ENCODE results near the gene NFATC4. TPM values are rescaled to one million over a fixed set of nuclear protein-coding genes. Genes with fewer than 3 reads are reported as not detected.
"Not testable (repeated sequence)": the region's sequence is repeated elsewhere in the genome, so short reads cannot be mapped to it uniquely, and the experiment has no call there.

The NFATC4 gene
- total RNA-seq, 1 experiment from 2014 or later, result 60.7 TPM

DNA sequence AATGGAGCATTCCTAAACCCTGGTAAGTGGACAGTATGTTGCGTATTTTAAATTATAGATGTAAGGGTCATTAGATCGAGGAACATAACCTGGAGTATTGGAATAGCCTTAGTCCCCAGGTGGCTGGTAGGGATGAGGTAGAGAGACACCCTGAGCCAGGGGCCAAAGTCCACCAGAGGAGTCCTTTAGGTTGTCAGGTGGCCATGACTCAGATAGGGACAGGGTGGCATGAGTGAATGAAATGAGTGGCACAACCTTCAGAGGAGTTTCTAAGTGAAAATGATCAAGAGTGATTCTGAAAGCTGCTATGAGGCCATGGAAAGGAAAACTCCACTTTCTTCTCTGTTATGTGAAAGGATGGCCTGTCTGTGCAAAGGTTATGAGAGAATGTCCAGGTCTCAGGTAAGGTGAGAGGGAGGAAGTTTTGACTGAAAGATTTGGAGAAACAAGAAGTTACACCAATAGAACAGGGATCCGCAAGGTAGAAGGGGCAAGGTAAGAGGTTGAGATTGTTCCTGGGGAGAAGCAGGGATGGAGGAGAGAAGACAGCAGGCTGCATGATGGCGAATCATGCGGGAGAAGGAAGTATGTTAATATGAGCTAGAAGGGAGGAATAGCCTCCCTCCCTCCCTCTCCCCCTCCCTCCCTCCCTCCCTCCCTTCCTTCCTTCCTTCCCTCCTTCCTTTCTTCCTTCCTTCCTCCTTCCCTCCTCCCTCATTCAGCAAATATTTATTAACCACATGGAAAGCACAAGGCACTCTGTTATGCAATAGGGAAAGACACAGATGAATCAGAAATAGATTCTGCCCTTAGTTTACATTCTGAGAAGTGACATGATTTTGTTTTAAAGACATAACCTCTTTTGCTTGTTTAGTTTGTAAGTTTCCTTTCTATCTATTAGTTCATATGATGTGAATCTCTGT is 14.2 kb upstream of the NFATC4 start:
- Mint-ChIP-seq H3K36me3 (no peaks in the 10 kb centered on the region), H3K27me3 (ENCODE audit: low read depth) (peaks cover 81% of the 10 kb centered on the region), H3K4me1 (no peaks in the 10 kb centered on the region), H3K9me3 (no peaks in the 10 kb centered on the region), H3K4me3 (no peak overlapping the region), H3K27ac (no peak overlapping the region)
- no peak for TF ChIP-seq ZNF121 (CRISPR knock-in tag; IDR thresholded peaks at IDR 0.05)
- POLR2A ChIA-PET, result no interaction called here
- DNase-seq (ENCODE audit: low spot score) (no peak), ATAC-seq (no peak)
- CTCF ChIA-PET, result interaction anchor here (0.6 to 5.8 kb wide), 2 partner anchors 20 to 356 kb away, joined by 3 to 35 read pairs; partner anchors contain the start of gene ADCY4

DNA sequence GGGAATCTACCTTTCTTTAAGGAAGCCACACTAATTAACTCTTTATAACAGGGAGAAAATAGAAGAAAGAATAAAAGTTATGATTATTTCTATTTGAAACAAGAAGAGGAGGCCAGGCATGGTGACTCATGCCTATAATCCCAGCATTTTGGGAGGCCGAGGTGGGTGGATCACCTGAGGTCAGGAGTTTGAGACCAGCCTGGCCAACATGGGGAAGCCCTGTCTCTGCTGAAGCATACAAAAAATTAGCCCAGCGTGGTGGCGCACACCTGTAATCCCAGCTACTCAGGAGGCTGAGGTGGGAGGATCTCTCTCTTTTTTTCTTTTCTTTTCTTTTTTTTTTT is 13.5 kb upstream of the NFATC4 start:
- H3K4me1 Mint-ChIP-seq; ATAC-seq; H3K27ac Mint-ChIP-seq; H3K36me3 Mint-ChIP-seq; H3K9me3 Mint-ChIP-seq; DNase-seq (ENCODE audit: low spot score); POLR2A ChIA-PET; H3K4me3 Mint-ChIP-seq: not testable (repeated sequence)
- H3K27me3 Mint-ChIP-seq (ENCODE audit: low read depth), result peaks cover 78% of the 10 kb centered on the region
- CTCF ChIA-PET, result interaction anchor here (0.6 to 5.8 kb wide), 3 partner anchors 21 to 356 kb away, joined by 3 to 35 read pairs (median 4); partner anchors contain the start of genes ADCY4 and IRF9

DNA sequence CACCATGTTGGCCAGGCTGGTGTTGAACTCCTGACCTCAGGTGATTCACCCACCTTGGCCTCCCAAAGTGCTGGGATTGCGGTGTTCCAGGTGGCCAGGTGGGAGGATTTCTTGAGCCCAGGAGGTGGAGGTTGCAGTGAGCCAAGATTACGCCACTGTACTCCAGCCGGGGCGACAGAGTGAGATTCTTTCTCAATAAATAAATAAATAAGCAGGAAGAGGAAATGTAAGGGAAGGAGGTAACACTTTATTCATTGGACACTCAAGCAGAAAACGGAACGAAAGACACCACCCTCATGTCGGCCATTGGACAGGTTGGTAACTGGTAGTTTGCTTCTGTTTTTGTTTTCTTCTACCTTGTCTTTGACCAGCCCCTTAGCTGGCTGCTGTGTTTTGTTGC is 13.0 kb upstream of the NFATC4 start:
- ChIA-PET CTCF (interaction anchor here (1.5 to 5.8 kb wide), 3 partner anchors 10 to 194 kb away, joined by 4 to 35 read pairs (median 6); partner anchors contain the start of genes ADCY4 and IRF9), POLR2A (no interaction called here)
- Mint-ChIP-seq H3K4me3 (no peak overlapping the region), H3K9me3 (no peaks in the 10 kb centered on the region), H3K27ac (no peak overlapping the region), H3K36me3 (no peaks in the 10 kb centered on the region), H3K27me3 (ENCODE audit: low read depth) (peaks cover 78% of the 10 kb centered on the region), H3K4me1 (no peaks in the 10 kb centered on the region)
- DNase-seq (ENCODE audit: low spot score) (no peak), ATAC-seq (no peak)
- TF ChIP-seq, protein P1, sequence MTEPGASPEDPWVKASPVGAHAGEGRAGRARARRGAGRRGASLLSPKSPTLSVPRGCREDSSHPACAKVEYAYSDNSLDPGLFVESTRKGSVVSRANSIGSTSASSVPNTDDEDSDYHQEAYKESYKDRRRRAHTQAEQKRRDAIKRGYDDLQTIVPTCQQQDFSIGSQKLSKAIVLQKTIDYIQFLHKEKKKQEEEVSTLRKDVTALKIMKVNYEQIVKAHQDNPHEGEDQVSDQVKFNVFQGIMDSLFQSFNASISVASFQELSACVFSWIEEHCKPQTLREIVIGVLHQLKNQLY (CRISPR knock-in tag; IDR thresholded peaks at IDR 0.05), result no peak
- no peak for TF ChIP-seq NR3C1 (CRISPR knock-in tag; conservative IDR thresholded peaks at IDR 0.05; ENCODE audit: low read depth)

DNA sequence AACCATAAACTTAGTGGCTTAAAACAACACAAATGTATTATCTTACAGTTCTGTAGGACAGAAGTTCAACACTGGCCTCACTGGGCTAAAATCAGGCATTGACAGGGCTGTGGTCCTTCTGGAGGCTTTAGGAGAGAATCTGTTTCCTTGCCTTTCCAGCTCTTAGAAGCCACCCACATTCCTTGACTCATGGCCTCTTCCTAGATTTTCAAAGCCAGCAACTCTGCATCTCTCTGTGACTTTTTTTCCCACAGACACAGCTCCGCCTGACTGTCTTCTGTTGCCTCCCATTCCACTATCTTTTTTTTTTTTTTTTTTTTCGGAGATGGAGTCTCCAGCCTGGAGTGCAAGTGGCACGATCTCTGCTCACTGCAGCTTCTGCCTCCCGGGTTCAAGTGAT is 11.8 kb upstream of the NFATC4 start:
- Mint-ChIP-seq H3K4me3 (no peak overlapping the region), H3K36me3 (no peaks in the 10 kb centered on the region), H3K9me3 (no peaks in the 10 kb centered on the region), H3K4me1 (no peaks in the 10 kb centered on the region), H3K27me3 (ENCODE audit: low read depth) (peaks cover 78% of the 10 kb centered on the region), H3K27ac (no peak overlapping the region)
- ChIA-PET POLR2A (no interaction called here), CTCF (interaction anchor here (0.6 to 8.2 kb wide), 8 partner anchors 9 to 470 kb away, joined by 3 to 63 read pairs (median 6); partner anchors contain the start of genes ADCY4, CBLN3, IRF9 and KHNYN)
- DNase-seq (ENCODE audit: low spot score), result no peak
- no peak for ATAC-seq
- no peak for TF ChIP-seq ZBTB21 (CRISPR knock-in tag; IDR thresholded peaks at IDR 0.05; ENCODE audit: borderline replicate concordance)
- TF ChIP-seq EMX1 (CRISPR knock-in tag; IDR thresholded peaks at IDR 0.05), result no peak
- no peak for TF ChIP-seq ZNF219 (CRISPR knock-in tag; IDR thresholded peaks at IDR 0.05; ENCODE audit: borderline replicate concordance)
- TF ChIP-seq OVOL2 (CRISPR knock-in tag; IDR thresholded peaks at IDR 0.05; ENCODE audit: borderline replicate concordance), result no peak
- TF ChIP-seq SMAD4 (CRISPR knock-in tag; IDR thresholded peaks at IDR 0.05), result no peak
- TF ChIP-seq, protein P2, sequence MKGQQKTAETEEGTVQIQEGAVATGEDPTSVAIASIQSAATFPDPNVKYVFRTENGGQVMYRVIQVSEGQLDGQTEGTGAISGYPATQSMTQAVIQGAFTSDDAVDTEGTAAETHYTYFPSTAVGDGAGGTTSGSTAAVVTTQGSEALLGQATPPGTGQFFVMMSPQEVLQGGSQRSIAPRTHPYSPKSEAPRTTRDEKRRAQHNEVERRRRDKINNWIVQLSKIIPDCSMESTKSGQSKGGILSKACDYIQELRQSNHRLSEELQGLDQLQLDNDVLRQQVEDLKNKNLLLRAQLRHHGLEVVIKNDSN (CRISPR knock-in tag; IDR thresholded peaks at IDR 0.05), result no peak
- no peak for TF ChIP-seq ZNF317 (CRISPR knock-in tag; IDR thresholded peaks at IDR 0.05; ENCODE audit: borderline replicate concordance, low read depth)
- no peak for TF ChIP-seq TP53 (CRISPR knock-in tag; IDR thresholded peaks at IDR 0.05)
- no peak for TF ChIP-seq GRHL2 (CRISPR knock-in tag; IDR thresholded peaks at IDR 0.05; ENCODE audit: insufficient replicate concordance, severe bottlenecking)
- no peak for TF ChIP-seq NFATC4 (CRISPR knock-in tag; IDR thresholded peaks at IDR 0.05)
- no peak for TF ChIP-seq FOXP1 (CRISPR knock-in tag; IDR thresholded peaks at IDR 0.05; ENCODE audit: borderline replicate concordance)
- TF ChIP-seq, protein P3, sequence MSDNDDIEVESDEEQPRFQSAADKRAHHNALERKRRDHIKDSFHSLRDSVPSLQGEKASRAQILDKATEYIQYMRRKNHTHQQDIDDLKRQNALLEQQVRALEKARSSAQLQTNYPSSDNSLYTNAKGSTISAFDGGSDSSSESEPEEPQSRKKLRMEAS (CRISPR knock-in tag; IDR thresholded peaks at IDR 0.05), result no peak
- no peak for TF ChIP-seq MYBL2 (CRISPR knock-in tag; IDR thresholded peaks at IDR 0.05)
- TF ChIP-seq SMAD3 (CRISPR knock-in tag; IDR thresholded peaks at IDR 0.05; ENCODE audit: borderline replicate concordance), result no peak
- no peak for TF ChIP-seq PRRX2 (CRISPR knock-in tag; IDR thresholded peaks at IDR 0.05)
- TF ChIP-seq, protein P4, sequence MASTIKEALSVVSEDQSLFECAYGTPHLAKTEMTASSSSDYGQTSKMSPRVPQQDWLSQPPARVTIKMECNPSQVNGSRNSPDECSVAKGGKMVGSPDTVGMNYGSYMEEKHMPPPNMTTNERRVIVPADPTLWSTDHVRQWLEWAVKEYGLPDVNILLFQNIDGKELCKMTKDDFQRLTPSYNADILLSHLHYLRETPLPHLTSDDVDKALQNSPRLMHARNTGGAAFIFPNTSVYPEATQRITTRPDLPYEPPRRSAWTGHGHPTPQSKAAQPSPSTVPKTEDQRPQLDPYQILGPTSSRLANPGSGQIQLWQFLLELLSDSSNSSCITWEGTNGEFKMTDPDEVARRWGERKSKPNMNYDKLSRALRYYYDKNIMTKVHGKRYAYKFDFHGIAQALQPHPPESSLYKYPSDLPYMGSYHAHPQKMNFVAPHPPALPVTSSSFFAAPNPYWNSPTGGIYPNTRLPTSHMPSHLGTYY (CRISPR knock-in tag; IDR thresholded peaks at IDR 0.05), result no peak
- TF ChIP-seq ZNF263 (CRISPR knock-in tag; IDR thresholded peaks at IDR 0.05; ENCODE audit: low read depth), result no peak
- TF ChIP-seq, protein P5, sequence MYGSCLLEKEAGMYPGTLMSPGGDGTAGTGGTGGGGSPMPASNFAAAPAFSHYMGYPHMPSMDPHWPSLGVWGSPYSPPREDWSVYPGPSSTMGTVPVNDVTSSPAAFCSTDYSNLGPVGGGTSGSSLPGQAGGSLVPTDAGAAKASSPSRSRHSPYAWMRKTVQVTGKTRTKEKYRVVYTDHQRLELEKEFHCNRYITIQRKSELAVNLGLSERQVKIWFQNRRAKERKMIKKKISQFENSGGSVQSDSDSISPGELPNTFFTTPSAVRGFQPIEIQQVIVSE (CRISPR knock-in tag; IDR thresholded peaks at IDR 0.05; ENCODE audit: borderline replicate concordance), result no peak
- TF ChIP-seq CBFB (CRISPR knock-in tag; IDR thresholded peaks at IDR 0.05; ENCODE audit: low read depth), result no peak
